HL-60 (cell line): ENCODE measurements around the gene GLYR1.

Experiments
- POLR2AphosphoS5 ChIP-seq: IDR thresholded peaks from 2 replicates; pipeline ENCODE4 v1.6.1; 2012; ENCODE audit warnings: low read depth
- REST ChIP-seq: IDR thresholded peaks from 2 replicates; pipeline ENCODE4 v1.6.1; 2012; ENCODE audit warnings: low read depth; ENCODE audit not compliant: insufficient replicate concordance
- TF ChIP-seq, protein P1 (sequence below): IDR thresholded peaks from one replicate; pipeline ENCODE4 v1.5.1; 2011; ENCODE audit warnings: low read length, control low read depth, inconsistent platforms; ENCODE audit not compliant: insufficient read depth

DNA sequence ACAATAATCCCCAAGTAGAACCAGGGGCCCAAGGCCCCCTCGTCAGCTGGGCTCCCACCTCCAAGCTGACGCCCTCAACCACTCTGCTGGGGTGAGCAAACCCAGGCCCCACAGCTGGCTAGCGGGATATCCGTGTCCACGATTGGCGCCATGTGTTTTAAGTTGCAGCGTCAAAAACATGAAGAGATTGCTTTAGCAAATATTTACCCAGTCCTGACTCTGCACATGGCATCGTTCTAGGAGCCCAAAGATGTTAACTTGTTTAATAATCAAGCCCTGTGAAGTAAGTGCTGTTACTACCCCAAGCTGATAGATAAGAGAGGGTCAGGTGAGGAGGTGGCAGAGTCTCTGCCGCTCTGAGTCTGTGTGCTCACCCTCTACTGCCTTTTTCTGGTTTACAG lies 58.6 kb downstream of the GLYR1 start:
- TF ChIP-seq POLR2AphosphoS5: no peak
- TF ChIP-seq, protein P1, sequence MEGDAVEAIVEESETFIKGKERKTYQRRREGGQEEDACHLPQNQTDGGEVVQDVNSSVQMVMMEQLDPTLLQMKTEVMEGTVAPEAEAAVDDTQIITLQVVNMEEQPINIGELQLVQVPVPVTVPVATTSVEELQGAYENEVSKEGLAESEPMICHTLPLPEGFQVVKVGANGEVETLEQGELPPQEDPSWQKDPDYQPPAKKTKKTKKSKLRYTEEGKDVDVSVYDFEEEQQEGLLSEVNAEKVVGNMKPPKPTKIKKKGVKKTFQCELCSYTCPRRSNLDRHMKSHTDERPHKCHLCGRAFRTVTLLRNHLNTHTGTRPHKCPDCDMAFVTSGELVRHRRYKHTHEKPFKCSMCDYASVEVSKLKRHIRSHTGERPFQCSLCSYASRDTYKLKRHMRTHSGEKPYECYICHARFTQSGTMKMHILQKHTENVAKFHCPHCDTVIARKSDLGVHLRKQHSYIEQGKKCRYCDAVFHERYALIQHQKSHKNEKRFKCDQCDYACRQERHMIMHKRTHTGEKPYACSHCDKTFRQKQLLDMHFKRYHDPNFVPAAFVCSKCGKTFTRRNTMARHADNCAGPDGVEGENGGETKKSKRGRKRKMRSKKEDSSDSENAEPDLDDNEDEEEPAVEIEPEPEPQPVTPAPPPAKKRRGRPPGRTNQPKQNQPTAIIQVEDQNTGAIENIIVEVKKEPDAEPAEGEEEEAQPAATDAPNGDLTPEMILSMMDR: no peak
- no peak for TF ChIP-seq REST
